HepG2 (cell line): ENCODE measurements around the gene SPATA32. TPM values are rescaled to one million over a fixed set of nuclear protein-coding genes. Genes with fewer than 3 reads are reported as not detected.

Source experiments
- ATAC-seq: fragments of 200-7000 bp; cut with Tn5 transposase; 3 replicates; pipeline ENCODE4 v1.9.1; 2020; ENCODE audit warnings: mild to moderate bottlenecking, moderate library complexity
- BruUV-seq: library from RNA; stranded (reverse); fragments of 400-500 nt; replicated peaks from 2 replicates; lab custom pipeline; 2021; lab: Mats Ljungman, UMichigan
- CTCF ChIA-PET: fragments of 300-600 bp; formaldehyde crosslinking; extraction: SDS; loops from one replicate; lab custom pipeline; 2021; ENCODE audit warnings: low total read pairs, inconsistent platforms, low intra/inter-chr PET ratio; lab: Yijun Ruan, JAX
- POLR2A ChIA-PET: fragments of 350-600 bp; sonication (Branson Sonifier 250); formaldehyde crosslinking; loops from one replicate; lab custom pipeline; 2020; ENCODE audit warnings: antibody characterized with exemption, inconsistent platforms; lab: Yijun Ruan, JAX
- DNase-seq: peaks from one replicate; pipeline ENCODE4 v3.0.0-alpha.2; 2015; ENCODE audit warnings: low spot score
- FAIRE-seq: peaks from 3 replicates; lab custom pipeline; 2011; peaks lifted over from hg19 to GRCh38; lab: Jason Lieb, UNC
- H2AFZ ChIP-seq: one replicate; pipeline ENCODE4 v1.6.1; 2011; ENCODE audit warnings: low read length, inconsistent platforms
- H3K27ac ChIP-seq: fragments of 300-600 bp; 3 replicates; pipeline ENCODE4 v1.8.0; 2011; ENCODE audit warnings: mixed run types, mild to moderate bottlenecking, mixed read lengths, low read length, inconsistent platforms; ENCODE audit not compliant: insufficient read depth; ENCODE audit errors: extremely low read length
- H3K27me3 ChIP-seq, 2 experiments: fragments of 200-600 bp in 1 of 2; 2 replicates in 1 of 2; 3 replicates in 1 of 2; pipeline versions ENCODE4 v1.6.0 to v1.8.0; 2011; ENCODE audit warnings: low read length in 2 of 2, mild to moderate bottlenecking in 2 of 2, moderate library complexity in 2 of 2, inconsistent platforms in 1 of 2; ENCODE audit not compliant: insufficient read depth in 2 of 2, control insufficient read depth in 1 of 2
- H3K36me3 ChIP-seq, 2 experiments: fragments of 200-600 bp in 1 of 2; replicated peaks in 1 of 2; 2 replicates in 1 of 2; 3 replicates in 1 of 2; pipeline versions ENCODE4 v1.5.1 to v1.8.0; 2011; ENCODE audit warnings: low read length in 2 of 2, inconsistent platforms in 1 of 2; ENCODE audit not compliant: insufficient read depth in 2 of 2, control insufficient read depth in 1 of 2
- H3K4me1 ChIP-seq: 2 replicates; pipeline ENCODE4 v1.5.1; 2012; ENCODE audit warnings: low read length, inconsistent platforms; ENCODE audit not compliant: insufficient read depth
- H3K4me2 ChIP-seq: 2 replicates; pipeline ENCODE4 v1.6.0; 2011; ENCODE audit warnings: low read depth, low read length, inconsistent platforms
- H3K4me3 ChIP-seq, 3 experiments: fragments of 200-600 bp in 1 of 3; sonication (generic), shearing (Covaris generic) in 1 of 3; replicated peaks in 1 of 3; 2 replicates each; pipeline ENCODE4 v1.5.1; 2011 to 2016; ENCODE audit warnings: low read length in 3 of 3, inconsistent platforms in 2 of 3, low read depth in 2 of 3, mild to moderate bottlenecking in 2 of 3, control low read depth in 1 of 3, mixed read lengths in 1 of 3; ENCODE audit not compliant: insufficient read depth in 1 of 3
- H3K79me2 ChIP-seq: one replicate; pipeline ENCODE4 v1.6.1; 2011; ENCODE audit warnings: low read length, inconsistent platforms; ENCODE audit not compliant: insufficient read depth
- H3K9ac ChIP-seq: 2 replicates; pipeline ENCODE4 v1.6.0; 2011; ENCODE audit warnings: mild to moderate bottlenecking, low read depth, low read length, inconsistent platforms; ENCODE audit not compliant: insufficient read depth
- H3K9me3 ChIP-seq: 2 replicates; pipeline ENCODE4 v1.5.1; 2012; ENCODE audit warnings: mild to moderate bottlenecking, low read length
- H4K20me1 ChIP-seq: 2 replicates; pipeline ENCODE4 v1.6.0; 2011; ENCODE audit warnings: inconsistent platforms, mild to moderate bottlenecking, low read length, moderate library complexity; ENCODE audit not compliant: insufficient read depth
- IRF2 ChIP-seq: IDR thresholded peaks from 2 replicates; pipeline ENCODE4 v1.6.1; 2018; ENCODE audit warnings: missing genetic modification reagents, missing compliant biosample characterization
- NFATC3 ChIP-seq: sonication (generic); formaldehyde crosslinking; IDR thresholded peaks from 2 replicates; pipeline ENCODE4 v1.5.1; 2020; ENCODE audit warnings: mild to moderate bottlenecking, missing genetic modification reagents
- ZBTB38 ChIP-seq: sonication (generic); formaldehyde crosslinking; IDR thresholded peaks from 2 replicates; pipeline ENCODE4 v1.5.1; 2020; ENCODE audit warnings: mild to moderate bottlenecking, missing genetic modification reagents
- ZNF20 ChIP-seq: sonication (generic); formaldehyde crosslinking; IDR thresholded peaks from 2 replicates; pipeline ENCODE4 v1.4.0; 2020; ENCODE audit warnings: mild to moderate bottlenecking, moderate library complexity, missing genetic modification reagents
- ZNF546 ChIP-seq: sonication (generic); formaldehyde crosslinking; conservative IDR thresholded peaks from 2 replicates; pipeline ENCODE4 v1.8.1; 2023; ENCODE audit warnings: mild to moderate bottlenecking, missing genetic modification reagents
- ZNF652 ChIP-seq: IDR thresholded peaks from 2 replicates; pipeline ENCODE4 v1.6.1; 2016; ENCODE audit warnings: low read depth, borderline replicate concordance
- ZNF788 ChIP-seq: sonication (generic); formaldehyde crosslinking; IDR thresholded peaks from 2 replicates; pipeline ENCODE4 v1.5.0; 2020; ENCODE audit warnings: mild to moderate bottlenecking, missing genetic modification reagents, borderline replicate concordance
- WGBS: methylation state at CpG from one replicate; pipeline ENCODE4 v1.1.6; 2017; ENCODE audit warnings: low lambda C conversion rate; 5-methylcytosine and 5-hydroxymethylcytosine counted together
- in situ Hi-C: cut with HindIII; loops from 2 replicates; pipeline ENCODE4 v1.10.0; 2017; ENCODE audit warnings: low pct_unique_long_range_greater_than_20kb; ENCODE audit not compliant: extremely low pct_ligation_motif_present
- intact Hi-C: fragments of 100-400 bp; cut with micrococcal nuclease; formaldehyde crosslinking; loops from one replicate; pipeline ENCODE4 v1.10.0; 2022; ENCODE audit not compliant: unreplicated experiment
- polyA plus RNA-seq, 8 experiments: library from polyadenylated mRNA; depleted of rRNA in 3 of 8; stranded (reverse) in 7 of 8; unstranded in 1 of 8; fragments of >200 nt; fragmentation: Illumina TruSeq in 4 of 8; extraction: Trizol in 4 of 8; gene quantifications; 2 replicates each; pipeline versions ENCODE4 v1.2.1 to v1.2.3, GENCODE V29; 2011 to 2016; ENCODE audit warnings: low read depth in 4 of 8, missing spikeins in 1 of 8, mixed read lengths in 1 of 8; ENCODE audit not compliant: insufficient read depth in 1 of 8
- total RNA-seq, 5 experiments: library from RNA; depleted of rRNA; stranded (reverse); fragments of >200 nt; fragmentation: Illumina TruSeq; extraction: Trizol; gene quantifications; 2 replicates each; pipeline ENCODE4 v1.2.3, GENCODE V29; 2016; ENCODE audit warnings: low read depth in 1 of 5
- TF ChIP-seq, protein P1 (sequence below): sonication (generic); formaldehyde crosslinking; IDR thresholded peaks from 2 replicates; pipeline ENCODE4 v1.4.0; 2020; ENCODE audit warnings: missing genetic modification reagents
- TF ChIP-seq, protein P2 (sequence below): sonication (generic); formaldehyde crosslinking; conservative IDR thresholded peaks from 2 replicates; pipeline ENCODE4 v1.4.0; 2020; ENCODE audit warnings: missing genetic modification reagents

The SPATA32 gene
- total and polyA plus RNA-seq, 2 of the 13 experiments (the other 11 are each of a cell fraction or from before 2014, with no cell fraction given), result not detected

GRCh38 chr17:45306094-45306493 lies 44.2 kb upstream of the SPATA32 start:
- H3K27ac ChIP-seq, result no peak overlapping the region
- CTCF ChIA-PET, result no interaction called here
- no peak for TF ChIP-seq ZNF546 (CRISPR knock-in tag)
- TF ChIP-seq, protein P1, sequence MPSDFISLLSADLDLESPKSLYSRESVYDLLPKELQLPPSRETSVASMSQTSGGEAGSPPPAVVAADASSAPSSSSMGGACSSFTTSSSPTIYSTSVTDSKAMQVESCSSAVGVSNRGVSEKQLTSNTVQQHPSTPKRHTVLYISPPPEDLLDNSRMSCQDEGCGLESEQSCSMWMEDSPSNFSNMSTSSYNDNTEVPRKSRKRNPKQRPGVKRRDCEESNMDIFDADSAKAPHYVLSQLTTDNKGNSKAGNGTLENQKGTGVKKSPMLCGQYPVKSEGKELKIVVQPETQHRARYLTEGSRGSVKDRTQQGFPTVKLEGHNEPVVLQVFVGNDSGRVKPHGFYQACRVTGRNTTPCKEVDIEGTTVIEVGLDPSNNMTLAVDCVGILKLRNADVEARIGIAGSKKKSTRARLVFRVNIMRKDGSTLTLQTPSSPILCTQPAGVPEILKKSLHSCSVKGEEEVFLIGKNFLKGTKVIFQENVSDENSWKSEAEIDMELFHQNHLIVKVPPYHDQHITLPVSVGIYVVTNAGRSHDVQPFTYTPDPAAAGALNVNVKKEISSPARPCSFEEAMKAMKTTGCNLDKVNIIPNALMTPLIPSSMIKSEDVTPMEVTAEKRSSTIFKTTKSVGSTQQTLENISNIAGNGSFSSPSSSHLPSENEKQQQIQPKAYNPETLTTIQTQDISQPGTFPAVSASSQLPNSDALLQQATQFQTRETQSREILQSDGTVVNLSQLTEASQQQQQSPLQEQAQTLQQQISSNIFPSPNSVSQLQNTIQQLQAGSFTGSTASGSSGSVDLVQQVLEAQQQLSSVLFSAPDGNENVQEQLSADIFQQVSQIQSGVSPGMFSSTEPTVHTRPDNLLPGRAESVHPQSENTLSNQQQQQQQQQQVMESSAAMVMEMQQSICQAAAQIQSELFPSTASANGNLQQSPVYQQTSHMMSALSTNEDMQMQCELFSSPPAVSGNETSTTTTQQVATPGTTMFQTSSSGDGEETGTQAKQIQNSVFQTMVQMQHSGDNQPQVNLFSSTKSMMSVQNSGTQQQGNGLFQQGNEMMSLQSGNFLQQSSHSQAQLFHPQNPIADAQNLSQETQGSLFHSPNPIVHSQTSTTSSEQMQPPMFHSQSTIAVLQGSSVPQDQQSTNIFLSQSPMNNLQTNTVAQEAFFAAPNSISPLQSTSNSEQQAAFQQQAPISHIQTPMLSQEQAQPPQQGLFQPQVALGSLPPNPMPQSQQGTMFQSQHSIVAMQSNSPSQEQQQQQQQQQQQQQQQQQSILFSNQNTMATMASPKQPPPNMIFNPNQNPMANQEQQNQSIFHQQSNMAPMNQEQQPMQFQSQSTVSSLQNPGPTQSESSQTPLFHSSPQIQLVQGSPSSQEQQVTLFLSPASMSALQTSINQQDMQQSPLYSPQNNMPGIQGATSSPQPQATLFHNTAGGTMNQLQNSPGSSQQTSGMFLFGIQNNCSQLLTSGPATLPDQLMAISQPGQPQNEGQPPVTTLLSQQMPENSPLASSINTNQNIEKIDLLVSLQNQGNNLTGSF (CRISPR knock-in tag), result no peak
- TF ChIP-seq ZBTB38 (CRISPR knock-in tag), result no peak
- no peak for TF ChIP-seq NFATC3 (CRISPR knock-in tag)
- no peak for TF ChIP-seq ZNF788 (CRISPR knock-in tag)
- TF ChIP-seq ZNF20 (CRISPR knock-in tag), result no peak
- TF ChIP-seq ZNF652 (CRISPR knock-in tag), result no peak
- TF ChIP-seq IRF2, result no peak
- TF ChIP-seq, protein P2, sequence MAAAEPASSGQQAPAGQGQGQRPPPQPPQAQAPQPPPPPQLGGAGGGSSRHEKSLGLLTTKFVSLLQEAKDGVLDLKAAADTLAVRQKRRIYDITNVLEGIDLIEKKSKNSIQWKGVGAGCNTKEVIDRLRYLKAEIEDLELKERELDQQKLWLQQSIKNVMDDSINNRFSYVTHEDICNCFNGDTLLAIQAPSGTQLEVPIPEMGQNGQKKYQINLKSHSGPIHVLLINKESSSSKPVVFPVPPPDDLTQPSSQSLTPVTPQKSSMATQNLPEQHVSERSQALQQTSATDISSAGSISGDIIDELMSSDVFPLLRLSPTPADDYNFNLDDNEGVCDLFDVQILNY (CRISPR knock-in tag), result no peak
- TF ChIP-seq, all 625 proteins: peak for 0
- no peak overlapping the region for H3K4me2 ChIP-seq
- no peak overlapping the region for H3K4me3 ChIP-seq
- H3K9me3 ChIP-seq, result no peaks in the 10 kb centered on the region
- H2AFZ ChIP-seq, result no peak overlapping the region
- no peak overlapping the region for H3K9ac ChIP-seq
- peaks cover 25% of the 10 kb centered on the region for H3K4me1 ChIP-seq
- POLR2A ChIA-PET, result interaction anchor here (1.6 kb wide), 1 partner anchor 13 kb away, joined by 4 read pairs; no protein-coding TSS in a partner anchor
- H3K79me2 ChIP-seq, result peaks cover 43% of the 10 kb centered on the region
- in situ Hi-C loops (no loop called here), intact Hi-C loops (no loop called here)
- H4K20me1 ChIP-seq, result no peaks in the 10 kb centered on the region
- no peak for DNase-seq
- no peak for FAIRE-seq
- 79% methylated on average over 4 of the region's 4 CpGs for WGBS
- H3K36me3 ChIP-seq, result no peaks in the 10 kb centered on the region
- no TSS peak for BruUV-seq
- no peaks in the 10 kb centered on the region for H3K27me3 ChIP-seq
- ATAC-seq, result no peak
